K562 (cell line): ENCODE measurements around the gene TERC. TPM values are rescaled to one million over a fixed set of nuclear protein-coding genes. Genes with fewer than 3 reads are reported as not detected.

Source experiments
- BCL6 ChIP-seq: fragments of 250-450 bp; sonication (Bioruptor Pico); IDR thresholded peaks from 2 replicates; pipeline ENCODE4 v1.4.0; 2020
- CC2D1A ChIP-seq: fragments of 450-650 bp; IDR thresholded peaks from 2 replicates; pipeline ENCODE4 v1.6.1; 2017; ENCODE audit warnings: mild to moderate bottlenecking
- CHD4 ChIP-seq: fragments of 200-600 bp; sonication (generic); IDR thresholded peaks from 3 replicates; pipeline ENCODE4 v1.6.1; 2012; ENCODE audit warnings: low read depth, mild to moderate bottlenecking, mixed read lengths, low read length, inconsistent platforms; ENCODE audit not compliant: insufficient read depth, insufficient replicate concordance, poor library complexity, severe bottlenecking
- ELF1 ChIP-seq: fragments of 200-800 bp; sonication (Bioruptor generic); IDR thresholded peaks from 2 replicates; pipeline ENCODE4 v1.6.1; 2016; ENCODE audit warnings: missing genetic modification characterization, missing compliant biosample characterization
- HNRNPH1 ChIP-seq: fragments of 200-400 bp; formaldehyde crosslinking; optimal IDR thresholded peaks from 2 replicates; pipeline ENCODE3; 2017; ENCODE audit warnings: low read depth, mild to moderate bottlenecking, low read length, moderate library complexity
- HOXB6 ChIP-seq: fragments of 250-450 bp; sonication (Bioruptor Pico); IDR thresholded peaks from 2 replicates; pipeline ENCODE4 v1.5.1; 2022; ENCODE audit warnings: mild to moderate bottlenecking, borderline replicate concordance
- NFRKB ChIP-seq: fragments of 450-650 bp; IDR thresholded peaks from 2 replicates; pipeline ENCODE4 v1.6.1; 2016; ENCODE audit warnings: low read depth
- PHB2 ChIP-seq: fragments of 450-650 bp; IDR thresholded peaks from 2 replicates; pipeline ENCODE4 v1.6.1; 2017; ENCODE audit warnings: low read depth
- PTTG1 ChIP-seq: fragments of 450-650 bp; IDR thresholded peaks from 2 replicates; pipeline ENCODE4 v1.6.1; 2016; ENCODE audit warnings: low read depth, mild to moderate bottlenecking, missing genetic modification characterization, missing compliant biosample characterization
- SMARCA4 ChIP-seq: fragments of 450-650 bp; IDR thresholded peaks from 2 replicates; pipeline ENCODE4 v1.6.1; 2016
- SOX6 ChIP-seq: fragments of 450-650 bp; IDR thresholded peaks from 2 replicates; pipeline ENCODE4 v1.6.1; 2014; ENCODE audit warnings: mild to moderate bottlenecking
- YBX1 ChIP-seq: fragments of 450-650 bp; IDR thresholded peaks from 2 replicates; pipeline ENCODE4 v1.7.1; 2016; ENCODE audit warnings: mild to moderate bottlenecking
- ZNF77 ChIP-seq: fragments of 250-450 bp; sonication (Bioruptor Pico); IDR thresholded peaks from 2 replicates; pipeline ENCODE4 v1.5.0; 2020
- polyA plus RNA-seq, 8 experiments: library from polyadenylated mRNA; depleted of rRNA in 4 of 8; stranded (reverse) in 5 of 8; unstranded in 3 of 8; fragments of >200 nt; fragmentation: Nextera tagmentation in 2 of 8; fragmentation: Illumina TruSeq in 1 of 8; extraction: Ambion mirVana in 2 of 8; extraction: Trizol in 1 of 8; gene quantifications; 2 replicates each; pipeline versions ENCODE4 v1.2.1 to v1.2.3, GENCODE V29; 2011 to 2014; ENCODE audit warnings: inconsistent platforms in 1 of 8, missing spikeins in 1 of 8
- total RNA-seq, 7 experiments: library from RNA; depleted of rRNA in 6 of 7; stranded (reverse); fragments of >200 nt in 6 of 7; fragmentation: Illumina TruSeq in 2 of 7; extraction: Trizol in 2 of 7; gene quantifications; 2 replicates each; pipeline versions ENCODE4 v1.2.1 to v1.2.3, GENCODE V29; 2011 to 2021; ENCODE audit warnings: low replicate concordance in 1 of 7
- TF ChIP-seq, protein P1 (sequence below): fragments of 450-650 bp; IDR thresholded peaks from 2 replicates; pipeline ENCODE4 v1.6.1; 2016; ENCODE audit warnings: mild to moderate bottlenecking, moderate library complexity
- TF ChIP-seq, protein P2 (sequence below), 3 experiments: fragments of 200-800 bp in 1 of 3; fragments of 250-450 bp in 1 of 3; fragments of 450-650 bp in 1 of 3; sonication (Bioruptor Pico) in 1 of 3; sonication (Bioruptor generic) in 1 of 3; formaldehyde crosslinking in 1 of 3; IDR thresholded peaks; 2 replicates each; pipeline versions ENCODE4 v1.6.1 to v1.8.0; 2016 to 2022; ENCODE audit warnings: mild to moderate bottlenecking in 2 of 3, missing genetic modification characterization in 2 of 3, missing compliant biosample characterization in 1 of 3, moderate library complexity in 1 of 3

TERC gene
- total and polyA plus RNA-seq, 9 of the 15 experiments (the other 6 are each of a cell fraction or from before 2014, with no cell fraction given), result 0.77 to 234 (median 27.9) TPM; not detected in 3

DNA sequence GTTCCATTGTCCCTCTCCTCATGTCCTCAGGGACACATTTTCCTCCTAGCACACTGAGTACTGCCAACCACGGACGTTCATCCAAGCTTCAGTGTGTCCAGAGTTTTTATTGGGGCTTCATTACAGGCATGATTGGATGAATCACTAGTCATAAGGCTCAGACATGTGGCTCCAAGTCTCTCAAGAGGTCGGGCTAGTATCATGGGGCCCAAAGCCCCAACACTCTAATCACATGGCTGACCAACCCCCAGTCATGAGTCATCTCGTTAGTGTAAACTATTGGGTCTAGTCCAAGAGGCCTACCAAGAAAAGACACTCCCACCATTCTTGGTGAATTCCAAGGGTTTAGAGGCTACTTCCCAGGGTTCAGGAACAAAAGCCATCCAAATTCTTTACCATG is 4.4 kb downstream of the TERC start (continued):
- TF ChIP-seq ELF1 (no peak), SOX6 (peak; percentile 60; the same call in 1 of the 2 replicates), PHB2 (no peak), ZNF77 (CRISPR knock-in tag) (no peak), YBX1 (no peak), PTTG1 (tag) (no peak), BCL6 (CRISPR knock-in tag) (no peak), HNRNPH1 (no peak), CHD4 (no peak), NFRKB (peak; percentile 66; the same call in 1 of the 2 replicates), SMARCA4 (peak; percentile 79; the same call in 1 of the 2 replicates), HOXB6 (no peak), CC2D1A (peak; percentile 82)
- TF ChIP-seq, protein P1, sequence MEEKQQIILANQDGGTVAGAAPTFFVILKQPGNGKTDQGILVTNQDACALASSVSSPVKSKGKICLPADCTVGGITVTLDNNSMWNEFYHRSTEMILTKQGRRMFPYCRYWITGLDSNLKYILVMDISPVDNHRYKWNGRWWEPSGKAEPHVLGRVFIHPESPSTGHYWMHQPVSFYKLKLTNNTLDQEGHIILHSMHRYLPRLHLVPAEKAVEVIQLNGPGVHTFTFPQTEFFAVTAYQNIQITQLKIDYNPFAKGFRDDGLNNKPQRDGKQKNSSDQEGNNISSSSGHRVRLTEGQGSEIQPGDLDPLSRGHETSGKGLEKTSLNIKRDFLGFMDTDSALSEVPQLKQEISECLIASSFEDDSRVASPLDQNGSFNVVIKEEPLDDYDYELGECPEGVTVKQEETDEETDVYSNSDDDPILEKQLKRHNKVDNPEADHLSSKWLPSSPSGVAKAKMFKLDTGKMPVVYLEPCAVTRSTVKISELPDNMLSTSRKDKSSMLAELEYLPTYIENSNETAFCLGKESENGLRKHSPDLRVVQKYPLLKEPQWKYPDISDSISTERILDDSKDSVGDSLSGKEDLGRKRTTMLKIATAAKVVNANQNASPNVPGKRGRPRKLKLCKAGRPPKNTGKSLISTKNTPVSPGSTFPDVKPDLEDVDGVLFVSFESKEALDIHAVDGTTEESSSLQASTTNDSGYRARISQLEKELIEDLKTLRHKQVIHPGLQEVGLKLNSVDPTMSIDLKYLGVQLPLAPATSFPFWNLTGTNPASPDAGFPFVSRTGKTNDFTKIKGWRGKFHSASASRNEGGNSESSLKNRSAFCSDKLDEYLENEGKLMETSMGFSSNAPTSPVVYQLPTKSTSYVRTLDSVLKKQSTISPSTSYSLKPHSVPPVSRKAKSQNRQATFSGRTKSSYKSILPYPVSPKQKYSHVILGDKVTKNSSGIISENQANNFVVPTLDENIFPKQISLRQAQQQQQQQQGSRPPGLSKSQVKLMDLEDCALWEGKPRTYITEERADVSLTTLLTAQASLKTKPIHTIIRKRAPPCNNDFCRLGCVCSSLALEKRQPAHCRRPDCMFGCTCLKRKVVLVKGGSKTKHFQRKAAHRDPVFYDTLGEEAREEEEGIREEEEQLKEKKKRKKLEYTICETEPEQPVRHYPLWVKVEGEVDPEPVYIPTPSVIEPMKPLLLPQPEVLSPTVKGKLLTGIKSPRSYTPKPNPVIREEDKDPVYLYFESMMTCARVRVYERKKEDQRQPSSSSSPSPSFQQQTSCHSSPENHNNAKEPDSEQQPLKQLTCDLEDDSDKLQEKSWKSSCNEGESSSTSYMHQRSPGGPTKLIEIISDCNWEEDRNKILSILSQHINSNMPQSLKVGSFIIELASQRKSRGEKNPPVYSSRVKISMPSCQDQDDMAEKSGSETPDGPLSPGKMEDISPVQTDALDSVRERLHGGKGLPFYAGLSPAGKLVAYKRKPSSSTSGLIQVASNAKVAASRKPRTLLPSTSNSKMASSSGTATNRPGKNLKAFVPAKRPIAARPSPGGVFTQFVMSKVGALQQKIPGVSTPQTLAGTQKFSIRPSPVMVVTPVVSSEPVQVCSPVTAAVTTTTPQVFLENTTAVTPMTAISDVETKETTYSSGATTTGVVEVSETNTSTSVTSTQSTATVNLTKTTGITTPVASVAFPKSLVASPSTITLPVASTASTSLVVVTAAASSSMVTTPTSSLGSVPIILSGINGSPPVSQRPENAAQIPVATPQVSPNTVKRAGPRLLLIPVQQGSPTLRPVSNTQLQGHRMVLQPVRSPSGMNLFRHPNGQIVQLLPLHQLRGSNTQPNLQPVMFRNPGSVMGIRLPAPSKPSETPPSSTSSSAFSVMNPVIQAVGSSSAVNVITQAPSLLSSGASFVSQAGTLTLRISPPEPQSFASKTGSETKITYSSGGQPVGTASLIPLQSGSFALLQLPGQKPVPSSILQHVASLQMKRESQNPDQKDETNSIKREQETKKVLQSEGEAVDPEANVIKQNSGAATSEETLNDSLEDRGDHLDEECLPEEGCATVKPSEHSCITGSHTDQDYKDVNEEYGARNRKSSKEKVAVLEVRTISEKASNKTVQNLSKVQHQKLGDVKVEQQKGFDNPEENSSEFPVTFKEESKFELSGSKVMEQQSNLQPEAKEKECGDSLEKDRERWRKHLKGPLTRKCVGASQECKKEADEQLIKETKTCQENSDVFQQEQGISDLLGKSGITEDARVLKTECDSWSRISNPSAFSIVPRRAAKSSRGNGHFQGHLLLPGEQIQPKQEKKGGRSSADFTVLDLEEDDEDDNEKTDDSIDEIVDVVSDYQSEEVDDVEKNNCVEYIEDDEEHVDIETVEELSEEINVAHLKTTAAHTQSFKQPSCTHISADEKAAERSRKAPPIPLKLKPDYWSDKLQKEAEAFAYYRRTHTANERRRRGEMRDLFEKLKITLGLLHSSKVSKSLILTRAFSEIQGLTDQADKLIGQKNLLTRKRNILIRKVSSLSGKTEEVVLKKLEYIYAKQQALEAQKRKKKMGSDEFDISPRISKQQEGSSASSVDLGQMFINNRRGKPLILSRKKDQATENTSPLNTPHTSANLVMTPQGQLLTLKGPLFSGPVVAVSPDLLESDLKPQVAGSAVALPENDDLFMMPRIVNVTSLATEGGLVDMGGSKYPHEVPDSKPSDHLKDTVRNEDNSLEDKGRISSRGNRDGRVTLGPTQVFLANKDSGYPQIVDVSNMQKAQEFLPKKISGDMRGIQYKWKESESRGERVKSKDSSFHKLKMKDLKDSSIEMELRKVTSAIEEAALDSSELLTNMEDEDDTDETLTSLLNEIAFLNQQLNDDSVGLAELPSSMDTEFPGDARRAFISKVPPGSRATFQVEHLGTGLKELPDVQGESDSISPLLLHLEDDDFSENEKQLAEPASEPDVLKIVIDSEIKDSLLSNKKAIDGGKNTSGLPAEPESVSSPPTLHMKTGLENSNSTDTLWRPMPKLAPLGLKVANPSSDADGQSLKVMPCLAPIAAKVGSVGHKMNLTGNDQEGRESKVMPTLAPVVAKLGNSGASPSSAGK, result peak; percentile 87
- TF ChIP-seq, protein P2, sequence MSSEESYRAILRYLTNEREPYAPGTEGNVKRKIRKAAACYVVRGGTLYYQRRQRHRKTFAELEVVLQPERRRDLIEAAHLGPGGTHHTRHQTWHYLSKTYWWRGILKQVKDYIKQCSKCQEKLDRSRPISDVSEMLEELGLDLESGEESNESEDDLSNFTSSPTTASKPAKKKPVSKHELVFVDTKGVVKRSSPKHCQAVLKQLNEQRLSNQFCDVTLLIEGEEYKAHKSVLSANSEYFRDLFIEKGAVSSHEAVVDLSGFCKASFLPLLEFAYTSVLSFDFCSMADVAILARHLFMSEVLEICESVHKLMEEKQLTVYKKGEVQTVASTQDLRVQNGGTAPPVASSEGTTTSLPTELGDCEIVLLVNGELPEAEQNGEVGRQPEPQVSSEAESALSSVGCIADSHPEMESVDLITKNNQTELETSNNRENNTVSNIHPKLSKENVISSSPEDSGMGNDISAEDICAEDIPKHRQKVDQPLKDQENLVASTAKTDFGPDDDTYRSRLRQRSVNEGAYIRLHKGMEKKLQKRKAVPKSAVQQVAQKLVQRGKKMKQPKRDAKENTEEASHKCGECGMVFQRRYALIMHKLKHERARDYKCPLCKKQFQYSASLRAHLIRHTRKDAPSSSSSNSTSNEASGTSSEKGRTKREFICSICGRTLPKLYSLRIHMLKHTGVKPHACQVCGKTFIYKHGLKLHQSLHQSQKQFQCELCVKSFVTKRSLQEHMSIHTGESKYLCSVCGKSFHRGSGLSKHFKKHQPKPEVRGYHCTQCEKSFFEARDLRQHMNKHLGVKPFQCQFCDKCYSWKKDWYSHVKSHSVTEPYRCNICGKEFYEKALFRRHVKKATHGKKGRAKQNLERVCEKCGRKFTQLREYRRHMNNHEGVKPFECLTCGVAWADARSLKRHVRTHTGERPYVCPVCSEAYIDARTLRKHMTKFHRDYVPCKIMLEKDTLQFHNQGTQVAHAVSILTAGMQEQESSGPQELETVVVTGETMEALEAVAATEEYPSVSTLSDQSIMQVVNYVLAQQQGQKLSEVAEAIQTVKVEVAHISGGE (CRISPR knock-in tag; IDR thresholded peaks at IDR 0.05), result peak in 1 of 3 experiments; percentile 49; a peak in 1 of 6 replicates
